Measurements from ENCODE around the gene PRRX2. TPM values are rescaled to one million over a fixed set of nuclear protein-coding genes. Genes with fewer than 3 reads are reported as not detected.

The PRRX2 gene
- total RNA-seq, 1 experiment from 2014 or later: 10.7 TPM

DNA sequence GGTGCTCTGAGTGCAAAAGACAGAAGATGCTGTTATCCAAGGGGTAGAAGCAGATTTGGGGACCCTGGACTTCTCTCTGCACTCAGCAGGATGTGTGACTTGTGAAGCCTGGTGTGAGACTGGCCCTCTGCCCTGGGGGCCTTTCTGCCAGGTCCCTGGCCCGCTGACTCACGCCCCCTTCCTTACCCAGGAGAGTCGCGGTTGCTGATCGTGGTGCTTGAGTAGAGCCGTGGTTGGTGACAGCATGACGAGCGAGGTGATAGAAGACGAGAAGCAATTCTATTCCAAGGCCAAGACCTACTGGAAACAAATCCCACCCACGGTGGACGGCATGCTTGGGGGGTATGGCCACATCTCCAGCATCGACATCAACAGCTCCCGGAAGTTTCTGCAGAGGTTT, 33.0 kb upstream of the PRRX2 start:
- DNase-seq (ENCODE audit: low spot score) (no peak), ATAC-seq (no peak)
- CTCF ChIA-PET: no interaction called here
- H3K4me3 Mint-ChIP-seq: no peak overlapping the region
- H3K9me3 Mint-ChIP-seq: no peaks in the 10 kb centered on the region
- H3K4me1 Mint-ChIP-seq: peaks cover 29% of the 10 kb centered on the region
- no peak overlapping the region; the same call in 1 of the 2 replicates for H3K27ac Mint-ChIP-seq
- TF ChIP-seq NFATC4 (CRISPR knock-in tag; IDR thresholded peaks at IDR 0.05): no peak
- TF ChIP-seq NR2C2 (CRISPR knock-in tag; IDR thresholded peaks at IDR 0.05): no peak
- TF ChIP-seq, protein P1, sequence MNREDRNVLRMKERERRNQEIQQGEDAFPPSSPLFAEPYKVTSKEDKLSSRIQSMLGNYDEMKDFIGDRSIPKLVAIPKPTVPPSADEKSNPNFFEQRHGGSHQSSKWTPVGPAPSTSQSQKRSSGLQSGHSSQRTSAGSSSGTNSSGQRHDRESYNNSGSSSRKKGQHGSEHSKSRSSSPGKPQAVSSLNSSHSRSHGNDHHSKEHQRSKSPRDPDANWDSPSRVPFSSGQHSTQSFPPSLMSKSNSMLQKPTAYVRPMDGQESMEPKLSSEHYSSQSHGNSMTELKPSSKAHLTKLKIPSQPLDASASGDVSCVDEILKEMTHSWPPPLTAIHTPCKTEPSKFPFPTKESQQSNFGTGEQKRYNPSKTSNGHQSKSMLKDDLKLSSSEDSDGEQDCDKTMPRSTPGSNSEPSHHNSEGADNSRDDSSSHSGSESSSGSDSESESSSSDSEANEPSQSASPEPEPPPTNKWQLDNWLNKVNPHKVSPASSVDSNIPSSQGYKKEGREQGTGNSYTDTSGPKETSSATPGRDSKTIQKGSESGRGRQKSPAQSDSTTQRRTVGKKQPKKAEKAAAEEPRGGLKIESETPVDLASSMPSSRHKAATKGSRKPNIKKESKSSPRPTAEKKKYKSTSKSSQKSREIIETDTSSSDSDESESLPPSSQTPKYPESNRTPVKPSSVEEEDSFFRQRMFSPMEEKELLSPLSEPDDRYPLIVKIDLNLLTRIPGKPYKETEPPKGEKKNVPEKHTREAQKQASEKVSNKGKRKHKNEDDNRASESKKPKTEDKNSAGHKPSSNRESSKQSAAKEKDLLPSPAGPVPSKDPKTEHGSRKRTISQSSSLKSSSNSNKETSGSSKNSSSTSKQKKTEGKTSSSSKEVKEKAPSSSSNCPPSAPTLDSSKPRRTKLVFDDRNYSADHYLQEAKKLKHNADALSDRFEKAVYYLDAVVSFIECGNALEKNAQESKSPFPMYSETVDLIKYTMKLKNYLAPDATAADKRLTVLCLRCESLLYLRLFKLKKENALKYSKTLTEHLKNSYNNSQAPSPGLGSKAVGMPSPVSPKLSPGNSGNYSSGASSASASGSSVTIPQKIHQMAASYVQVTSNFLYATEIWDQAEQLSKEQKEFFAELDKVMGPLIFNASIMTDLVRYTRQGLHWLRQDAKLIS (CRISPR knock-in tag; IDR thresholded peaks at IDR 0.05; ENCODE audit: borderline replicate concordance): no peak
- TF ChIP-seq CREB1 (CRISPR knock-in tag; IDR thresholded peaks at IDR 0.05): no peak
- TF ChIP-seq, protein P2, sequence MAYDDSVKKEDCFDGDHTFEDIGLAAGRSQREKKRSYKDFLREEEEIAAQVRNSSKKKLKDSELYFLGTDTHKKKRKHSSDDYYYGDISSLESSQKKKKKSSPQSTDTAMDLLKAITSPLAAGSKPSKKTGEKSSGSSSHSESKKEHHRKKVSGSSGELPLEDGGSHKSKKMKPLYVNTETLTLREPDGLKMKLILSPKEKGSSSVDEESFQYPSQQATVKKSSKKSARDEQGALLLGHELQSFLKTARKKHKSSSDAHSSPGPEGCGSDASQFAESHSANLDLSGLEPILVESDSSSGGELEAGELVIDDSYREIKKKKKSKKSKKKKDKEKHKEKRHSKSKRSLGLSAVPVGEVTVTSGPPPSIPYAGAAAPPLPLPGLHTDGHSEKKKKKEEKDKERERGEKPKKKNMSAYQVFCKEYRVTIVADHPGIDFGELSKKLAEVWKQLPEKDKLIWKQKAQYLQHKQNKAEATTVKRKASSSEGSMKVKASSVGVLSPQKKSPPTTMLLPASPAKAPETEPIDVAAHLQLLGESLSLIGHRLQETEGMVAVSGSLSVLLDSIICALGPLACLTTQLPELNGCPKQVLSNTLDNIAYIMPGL (CRISPR knock-in tag; IDR thresholded peaks at IDR 0.05): no peak
- TF ChIP-seq, protein P3, sequence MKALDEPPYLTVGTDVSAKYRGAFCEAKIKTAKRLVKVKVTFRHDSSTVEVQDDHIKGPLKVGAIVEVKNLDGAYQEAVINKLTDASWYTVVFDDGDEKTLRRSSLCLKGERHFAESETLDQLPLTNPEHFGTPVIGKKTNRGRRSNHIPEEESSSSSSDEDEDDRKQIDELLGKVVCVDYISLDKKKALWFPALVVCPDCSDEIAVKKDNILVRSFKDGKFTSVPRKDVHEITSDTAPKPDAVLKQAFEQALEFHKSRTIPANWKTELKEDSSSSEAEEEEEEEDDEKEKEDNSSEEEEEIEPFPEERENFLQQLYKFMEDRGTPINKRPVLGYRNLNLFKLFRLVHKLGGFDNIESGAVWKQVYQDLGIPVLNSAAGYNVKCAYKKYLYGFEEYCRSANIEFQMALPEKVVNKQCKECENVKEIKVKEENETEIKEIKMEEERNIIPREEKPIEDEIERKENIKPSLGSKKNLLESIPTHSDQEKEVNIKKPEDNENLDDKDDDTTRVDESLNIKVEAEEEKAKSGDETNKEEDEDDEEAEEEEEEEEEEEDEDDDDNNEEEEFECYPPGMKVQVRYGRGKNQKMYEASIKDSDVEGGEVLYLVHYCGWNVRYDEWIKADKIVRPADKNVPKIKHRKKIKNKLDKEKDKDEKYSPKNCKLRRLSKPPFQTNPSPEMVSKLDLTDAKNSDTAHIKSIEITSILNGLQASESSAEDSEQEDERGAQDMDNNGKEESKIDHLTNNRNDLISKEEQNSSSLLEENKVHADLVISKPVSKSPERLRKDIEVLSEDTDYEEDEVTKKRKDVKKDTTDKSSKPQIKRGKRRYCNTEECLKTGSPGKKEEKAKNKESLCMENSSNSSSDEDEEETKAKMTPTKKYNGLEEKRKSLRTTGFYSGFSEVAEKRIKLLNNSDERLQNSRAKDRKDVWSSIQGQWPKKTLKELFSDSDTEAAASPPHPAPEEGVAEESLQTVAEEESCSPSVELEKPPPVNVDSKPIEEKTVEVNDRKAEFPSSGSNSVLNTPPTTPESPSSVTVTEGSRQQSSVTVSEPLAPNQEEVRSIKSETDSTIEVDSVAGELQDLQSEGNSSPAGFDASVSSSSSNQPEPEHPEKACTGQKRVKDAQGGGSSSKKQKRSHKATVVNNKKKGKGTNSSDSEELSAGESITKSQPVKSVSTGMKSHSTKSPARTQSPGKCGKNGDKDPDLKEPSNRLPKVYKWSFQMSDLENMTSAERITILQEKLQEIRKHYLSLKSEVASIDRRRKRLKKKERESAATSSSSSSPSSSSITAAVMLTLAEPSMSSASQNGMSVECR (CRISPR knock-in tag; IDR thresholded peaks at IDR 0.05; ENCODE audit: borderline replicate concordance): no peak
- POLR2A ChIA-PET: no interaction called here
- H3K27me3 Mint-ChIP-seq (ENCODE audit: low read depth): no peaks in the 10 kb centered on the region
- H3K36me3 Mint-ChIP-seq: peaks cover 32% of the 10 kb centered on the region

DNA sequence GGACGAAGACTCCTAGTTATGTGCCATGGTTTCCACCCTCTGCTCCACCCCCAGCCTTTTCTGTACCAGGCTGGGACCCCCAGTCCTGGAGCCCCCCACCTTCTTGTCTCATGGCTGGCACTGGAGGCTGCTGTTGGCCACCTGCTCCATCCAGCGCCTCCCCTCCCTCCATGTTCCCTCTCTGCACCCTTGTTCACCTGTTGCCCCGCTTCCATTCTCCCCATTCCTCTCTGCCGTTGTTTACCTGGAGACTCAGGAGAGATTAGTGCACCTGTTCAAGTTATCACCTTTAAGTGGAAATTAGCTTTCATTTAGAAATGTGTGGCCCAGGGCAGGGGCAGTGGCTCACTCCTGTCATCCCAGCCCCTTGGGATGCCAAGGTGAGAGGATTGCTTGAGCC, 32.2 kb upstream of the PRRX2 start:
- peaks cover 34% of the 10 kb centered on the region for H3K36me3 Mint-ChIP-seq
- no peaks in the 10 kb centered on the region for H3K9me3 Mint-ChIP-seq
- H3K4me3 Mint-ChIP-seq: no peak overlapping the region
- TF ChIP-seq, protein P4, sequence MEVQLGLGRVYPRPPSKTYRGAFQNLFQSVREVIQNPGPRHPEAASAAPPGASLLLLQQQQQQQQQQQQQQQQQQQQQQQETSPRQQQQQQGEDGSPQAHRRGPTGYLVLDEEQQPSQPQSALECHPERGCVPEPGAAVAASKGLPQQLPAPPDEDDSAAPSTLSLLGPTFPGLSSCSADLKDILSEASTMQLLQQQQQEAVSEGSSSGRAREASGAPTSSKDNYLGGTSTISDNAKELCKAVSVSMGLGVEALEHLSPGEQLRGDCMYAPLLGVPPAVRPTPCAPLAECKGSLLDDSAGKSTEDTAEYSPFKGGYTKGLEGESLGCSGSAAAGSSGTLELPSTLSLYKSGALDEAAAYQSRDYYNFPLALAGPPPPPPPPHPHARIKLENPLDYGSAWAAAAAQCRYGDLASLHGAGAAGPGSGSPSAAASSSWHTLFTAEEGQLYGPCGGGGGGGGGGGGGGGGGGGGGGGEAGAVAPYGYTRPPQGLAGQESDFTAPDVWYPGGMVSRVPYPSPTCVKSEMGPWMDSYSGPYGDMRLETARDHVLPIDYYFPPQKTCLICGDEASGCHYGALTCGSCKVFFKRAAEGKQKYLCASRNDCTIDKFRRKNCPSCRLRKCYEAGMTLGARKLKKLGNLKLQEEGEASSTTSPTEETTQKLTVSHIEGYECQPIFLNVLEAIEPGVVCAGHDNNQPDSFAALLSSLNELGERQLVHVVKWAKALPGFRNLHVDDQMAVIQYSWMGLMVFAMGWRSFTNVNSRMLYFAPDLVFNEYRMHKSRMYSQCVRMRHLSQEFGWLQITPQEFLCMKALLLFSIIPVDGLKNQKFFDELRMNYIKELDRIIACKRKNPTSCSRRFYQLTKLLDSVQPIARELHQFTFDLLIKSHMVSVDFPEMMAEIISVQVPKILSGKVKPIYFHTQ (CRISPR knock-in tag; IDR thresholded peaks at IDR 0.05): no peak
- TF ChIP-seq, protein P5, sequence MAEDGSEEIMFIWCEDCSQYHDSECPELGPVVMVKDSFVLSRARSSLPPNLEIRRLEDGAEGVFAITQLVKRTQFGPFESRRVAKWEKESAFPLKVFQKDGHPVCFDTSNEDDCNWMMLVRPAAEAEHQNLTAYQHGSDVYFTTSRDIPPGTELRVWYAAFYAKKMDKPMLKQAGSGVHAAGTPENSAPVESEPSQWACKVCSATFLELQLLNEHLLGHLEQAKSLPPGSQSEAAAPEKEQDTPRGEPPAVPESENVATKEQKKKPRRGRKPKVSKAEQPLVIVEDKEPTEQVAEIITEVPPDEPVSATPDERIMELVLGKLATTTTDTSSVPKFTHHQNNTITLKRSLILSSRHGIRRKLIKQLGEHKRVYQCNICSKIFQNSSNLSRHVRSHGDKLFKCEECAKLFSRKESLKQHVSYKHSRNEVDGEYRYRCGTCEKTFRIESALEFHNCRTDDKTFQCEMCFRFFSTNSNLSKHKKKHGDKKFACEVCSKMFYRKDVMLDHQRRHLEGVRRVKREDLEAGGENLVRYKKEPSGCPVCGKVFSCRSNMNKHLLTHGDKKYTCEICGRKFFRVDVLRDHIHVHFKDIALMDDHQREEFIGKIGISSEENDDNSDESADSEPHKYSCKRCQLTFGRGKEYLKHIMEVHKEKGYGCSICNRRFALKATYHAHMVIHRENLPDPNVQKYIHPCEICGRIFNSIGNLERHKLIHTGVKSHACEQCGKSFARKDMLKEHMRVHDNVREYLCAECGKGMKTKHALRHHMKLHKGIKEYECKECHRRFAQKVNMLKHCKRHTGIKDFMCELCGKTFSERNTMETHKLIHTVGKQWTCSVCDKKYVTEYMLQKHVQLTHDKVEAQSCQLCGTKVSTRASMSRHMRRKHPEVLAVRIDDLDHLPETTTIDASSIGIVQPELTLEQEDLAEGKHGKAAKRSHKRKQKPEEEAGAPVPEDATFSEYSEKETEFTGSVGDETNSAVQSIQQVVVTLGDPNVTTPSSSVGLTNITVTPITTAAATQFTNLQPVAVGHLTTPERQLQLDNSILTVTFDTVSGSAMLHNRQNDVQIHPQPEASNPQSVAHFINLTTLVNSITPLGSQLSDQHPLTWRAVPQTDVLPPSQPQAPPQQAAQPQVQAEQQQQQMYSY (CRISPR knock-in tag; IDR thresholded peaks at IDR 0.05): no peak
- TF ChIP-seq, protein P6, sequence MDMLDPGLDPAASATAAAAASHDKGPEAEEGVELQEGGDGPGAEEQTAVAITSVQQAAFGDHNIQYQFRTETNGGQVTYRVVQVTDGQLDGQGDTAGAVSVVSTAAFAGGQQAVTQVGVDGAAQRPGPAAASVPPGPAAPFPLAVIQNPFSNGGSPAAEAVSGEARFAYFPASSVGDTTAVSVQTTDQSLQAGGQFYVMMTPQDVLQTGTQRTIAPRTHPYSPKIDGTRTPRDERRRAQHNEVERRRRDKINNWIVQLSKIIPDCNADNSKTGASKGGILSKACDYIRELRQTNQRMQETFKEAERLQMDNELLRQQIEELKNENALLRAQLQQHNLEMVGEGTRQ (CRISPR knock-in tag; IDR thresholded peaks at IDR 0.05): no peak
- TF ChIP-seq ZBTB21 (CRISPR knock-in tag; IDR thresholded peaks at IDR 0.05; ENCODE audit: borderline replicate concordance): no peak
- no peak for TF ChIP-seq ATF1 (CRISPR knock-in tag; IDR thresholded peaks at IDR 0.05)
- TF ChIP-seq, protein P7, sequence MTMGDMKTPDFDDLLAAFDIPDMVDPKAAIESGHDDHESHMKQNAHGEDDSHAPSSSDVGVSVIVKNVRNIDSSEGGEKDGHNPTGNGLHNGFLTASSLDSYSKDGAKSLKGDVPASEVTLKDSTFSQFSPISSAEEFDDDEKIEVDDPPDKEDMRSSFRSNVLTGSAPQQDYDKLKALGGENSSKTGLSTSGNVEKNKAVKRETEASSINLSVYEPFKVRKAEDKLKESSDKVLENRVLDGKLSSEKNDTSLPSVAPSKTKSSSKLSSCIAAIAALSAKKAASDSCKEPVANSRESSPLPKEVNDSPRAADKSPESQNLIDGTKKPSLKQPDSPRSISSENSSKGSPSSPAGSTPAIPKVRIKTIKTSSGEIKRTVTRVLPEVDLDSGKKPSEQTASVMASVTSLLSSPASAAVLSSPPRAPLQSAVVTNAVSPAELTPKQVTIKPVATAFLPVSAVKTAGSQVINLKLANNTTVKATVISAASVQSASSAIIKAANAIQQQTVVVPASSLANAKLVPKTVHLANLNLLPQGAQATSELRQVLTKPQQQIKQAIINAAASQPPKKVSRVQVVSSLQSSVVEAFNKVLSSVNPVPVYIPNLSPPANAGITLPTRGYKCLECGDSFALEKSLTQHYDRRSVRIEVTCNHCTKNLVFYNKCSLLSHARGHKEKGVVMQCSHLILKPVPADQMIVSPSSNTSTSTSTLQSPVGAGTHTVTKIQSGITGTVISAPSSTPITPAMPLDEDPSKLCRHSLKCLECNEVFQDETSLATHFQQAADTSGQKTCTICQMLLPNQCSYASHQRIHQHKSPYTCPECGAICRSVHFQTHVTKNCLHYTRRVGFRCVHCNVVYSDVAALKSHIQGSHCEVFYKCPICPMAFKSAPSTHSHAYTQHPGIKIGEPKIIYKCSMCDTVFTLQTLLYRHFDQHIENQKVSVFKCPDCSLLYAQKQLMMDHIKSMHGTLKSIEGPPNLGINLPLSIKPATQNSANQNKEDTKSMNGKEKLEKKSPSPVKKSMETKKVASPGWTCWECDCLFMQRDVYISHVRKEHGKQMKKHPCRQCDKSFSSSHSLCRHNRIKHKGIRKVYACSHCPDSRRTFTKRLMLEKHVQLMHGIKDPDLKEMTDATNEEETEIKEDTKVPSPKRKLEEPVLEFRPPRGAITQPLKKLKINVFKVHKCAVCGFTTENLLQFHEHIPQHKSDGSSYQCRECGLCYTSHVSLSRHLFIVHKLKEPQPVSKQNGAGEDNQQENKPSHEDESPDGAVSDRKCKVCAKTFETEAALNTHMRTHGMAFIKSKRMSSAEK (CRISPR knock-in tag; IDR thresholded peaks at IDR 0.05; ENCODE audit: borderline replicate concordance): no peak

More for the DNA sequence above, 32.2 kb upstream of the PRRX2 start:
- DNase-seq (ENCODE audit: low spot score) (no peak), ATAC-seq (no peak)
- ChIA-PET CTCF (no interaction called here), POLR2A (interaction anchor here (0.7 kb wide), 1 partner anchor 265 kb away, joined by 3 read pairs; no protein-coding TSS in a partner anchor)
- Mint-ChIP-seq H3K27me3 (ENCODE audit: low read depth) (no peaks in the 10 kb centered on the region), H3K4me1 (peaks cover 23% of the 10 kb centered on the region), H3K27ac (no peak overlapping the region)

Data from WTC11 (cell line).